Loucy (cell line): ENCODE data around the gene HMX1.

Experiments
- EZH2phosphoT487 ChIP-seq: fragments of 200-600 bp; IDR thresholded peaks from 2 replicates; pipeline ENCODE4 v1.6.1; 2018; ENCODE audit warnings: antibody characterized with exemption, mild to moderate bottlenecking, moderate library complexity, borderline replicate concordance
- TF ChIP-seq, protein P1 (sequence below): fragments of 200-600 bp; sonication (generic); conservative IDR thresholded peaks from 2 replicates; pipeline ENCODE4 v1.5.1; 2014; ENCODE audit warnings: mild to moderate bottlenecking, antibody characterized with exemption, low read length

DNA sequence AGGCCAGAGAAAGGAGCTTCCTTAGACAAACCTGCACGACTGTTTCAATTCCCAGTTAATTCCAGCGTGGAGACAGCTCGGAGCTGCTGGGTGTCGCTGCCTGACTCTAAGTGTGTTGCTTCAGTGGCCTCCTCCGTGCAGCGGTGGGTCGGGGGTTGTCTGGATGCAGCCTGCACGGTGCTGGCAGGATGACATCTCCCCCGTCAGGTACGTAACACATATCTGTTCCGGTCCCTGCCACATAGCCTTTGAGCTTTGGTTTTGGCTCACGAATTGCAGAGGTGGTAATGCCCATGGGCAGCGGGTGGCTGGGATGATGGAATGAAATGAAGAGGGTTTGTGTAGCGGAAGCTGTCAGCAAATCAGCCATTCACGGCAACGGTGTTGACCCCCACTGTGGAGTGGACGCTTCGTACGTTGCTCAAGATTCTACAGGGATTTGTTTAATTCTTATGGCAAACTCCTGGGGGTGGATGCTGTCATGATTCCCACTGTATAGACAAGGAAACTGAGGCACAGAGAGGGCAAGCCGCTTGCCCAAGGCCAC lies 33.7 kb upstream of the HMX1 start:
- TF ChIP-seq, protein P1, sequence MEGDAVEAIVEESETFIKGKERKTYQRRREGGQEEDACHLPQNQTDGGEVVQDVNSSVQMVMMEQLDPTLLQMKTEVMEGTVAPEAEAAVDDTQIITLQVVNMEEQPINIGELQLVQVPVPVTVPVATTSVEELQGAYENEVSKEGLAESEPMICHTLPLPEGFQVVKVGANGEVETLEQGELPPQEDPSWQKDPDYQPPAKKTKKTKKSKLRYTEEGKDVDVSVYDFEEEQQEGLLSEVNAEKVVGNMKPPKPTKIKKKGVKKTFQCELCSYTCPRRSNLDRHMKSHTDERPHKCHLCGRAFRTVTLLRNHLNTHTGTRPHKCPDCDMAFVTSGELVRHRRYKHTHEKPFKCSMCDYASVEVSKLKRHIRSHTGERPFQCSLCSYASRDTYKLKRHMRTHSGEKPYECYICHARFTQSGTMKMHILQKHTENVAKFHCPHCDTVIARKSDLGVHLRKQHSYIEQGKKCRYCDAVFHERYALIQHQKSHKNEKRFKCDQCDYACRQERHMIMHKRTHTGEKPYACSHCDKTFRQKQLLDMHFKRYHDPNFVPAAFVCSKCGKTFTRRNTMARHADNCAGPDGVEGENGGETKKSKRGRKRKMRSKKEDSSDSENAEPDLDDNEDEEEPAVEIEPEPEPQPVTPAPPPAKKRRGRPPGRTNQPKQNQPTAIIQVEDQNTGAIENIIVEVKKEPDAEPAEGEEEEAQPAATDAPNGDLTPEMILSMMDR, result no peak
- TF ChIP-seq EZH2phosphoT487, result no peak
